ENCODE data around the gene PRDX5. TPM values are rescaled to one million over a fixed set of nuclear protein-coding genes. Genes with fewer than 3 reads are reported as not detected.

Gene PRDX5
- total and polyA plus RNA-seq, 10 of the 15 experiments (the other 5 are each of a cell fraction or from before 2014, with no cell fraction given), result 95.7 to 406 (median 240) TPM

GRCh38 chr11:64290352-64291261 is 27.3 kb upstream of the PRDX5 start:
- H3K27me3 ChIP-seq (replicated peaks in 1 of 2; ENCODE audit: control insufficient read depth in 2 of 2, insufficient read depth in 2 of 2, low read length in 1 of 2), result peaks cover 3 to 10% of the 10 kb centered on the region in 2 experiments
- WGBS (ENCODE audit: insufficient coverage, insufficient replicate concordance, low lambda C conversion rate, missing lambda C conversion rate), result 35% methylated on average over 10 of the region's 10 CpGs
- ChIA-PET POLR2A (interaction anchor here (0.7 kb wide), 1 partner anchor 12 kb away, joined by 4 read pairs; no protein-coding TSS in a partner anchor), RAD21 (ENCODE audit: unreplicated experiment) (no interaction called here), SMC1A (ENCODE audit: uncharacterized antibody, unreplicated experiment) (interaction anchor here (0.5 kb wide), 1 partner anchor 21 kb away, joined by 3 read pairs; no protein-coding TSS in a partner anchor), CTCF (interaction anchor here (0.6 to 2.3 kb wide), 4 partner anchors 10 to 78 kb away, joined by 3 to 9 read pairs (median 5); partner anchors contain the start of gene CATSPERZ)
- no TSS peak for BruUV-seq (replicated peaks)
- in situ Hi-C loops (cut with MboI) (no loop called here), intact Hi-C loops (cut with micrococcal nuclease; ENCODE audit: unreplicated experiment) (no loop called here)
- H3K4me3 ChIP-seq, result no peak overlapping the region
- H3K9ac ChIP-seq (ENCODE audit: control insufficient read depth, insufficient read depth, low read length), result no peak overlapping the region
- peaks cover 7% of the 10 kb centered on the region for H3K4me1 ChIP-seq (ENCODE audit: control insufficient read depth, insufficient read depth, low read length)
- H2AFZ ChIP-seq (ENCODE audit: control insufficient read depth, low read depth, low read length), result no peak overlapping the region
- FAIRE-seq (no peak), DNase-seq (ENCODE audit: low read depth, low spot score) (no peak), ATAC-seq (no peak)
- no peak overlapping the region for H3K27ac ChIP-seq (ENCODE audit: control insufficient read depth, insufficient read depth)
- no peaks in the 10 kb centered on the region for H3K9me3 ChIP-seq (replicated peaks; ENCODE audit: control insufficient read depth, insufficient read depth, low read length)
- no peaks in the 10 kb centered on the region; the same call in 1 of the 2 replicates for H4K20me1 ChIP-seq (ENCODE audit: control insufficient read depth, insufficient read depth)
- TF ChIP-seq RAD51 (IDR thresholded peaks at IDR 0.05) (no peak), SIX5 (IDR thresholded peaks at IDR 0.05; ENCODE audit: low read depth, low read length, severe bottlenecking) (no peak), ZBED1 (IDR thresholded peaks at IDR 0.05; ENCODE audit: borderline replicate concordance) (no peak), MAX (IDR thresholded peaks at IDR 0.05; ENCODE audit: low read depth, low read length) (no peak), POLR2AphosphoS2 (IDR thresholded peaks at IDR 0.05; ENCODE audit: low read depth, low read length) (no peak)
- peaks cover 0 to 2% of the 10 kb centered on the region in 2 experiments; a peak in 2 of 4 replicates for H3K36me3 ChIP-seq (ENCODE audit: control insufficient read depth in 2 of 2, insufficient read depth in 2 of 2, low read length in 1 of 2)
- H3K79me2 ChIP-seq (ENCODE audit: control insufficient read depth, insufficient read depth, low read length), result 0 out of 2 replicates have a peak, but pooled peaks cover 6% of the 10 kb centered on the region
- H3K4me2 ChIP-seq (ENCODE audit: control insufficient read depth, insufficient read depth), result no peak overlapping the region

All from GM12878 (cell line).